Adrenal gland (tissue), 5 donors: Measurements from ENCODE around the gene FAM162A.

Source experiments
- POLR2A ChIP-seq, 2 donors: fragments of 450-650 bp; IDR thresholded peaks; one replicate each; pipeline ENCODE4 v1.6.1; 2017; ENCODE audit warnings: antibody characterized with exemption in 2 of 2, mild to moderate bottlenecking in 2 of 2, moderate library complexity in 1 of 2
- TF ChIP-seq, protein P1 (sequence below), 6 experiments: fragments of 450-650 bp in 4 of 6; fragments of 200-600 bp in 2 of 6; sonication (generic) in 1 of 6; IDR thresholded peaks; 1 replicate in 5 of 6; 2 replicates in 1 of 6; pipeline versions ENCODE4 v1.5.1 to v1.8.0; 2016 to 2021; ENCODE audit warnings: antibody characterized with exemption in 6 of 6, mild to moderate bottlenecking in 2 of 6, moderate library complexity in 1 of 6
- donor health status: DM: no; HTN: no; CAD: no.

DNA sequence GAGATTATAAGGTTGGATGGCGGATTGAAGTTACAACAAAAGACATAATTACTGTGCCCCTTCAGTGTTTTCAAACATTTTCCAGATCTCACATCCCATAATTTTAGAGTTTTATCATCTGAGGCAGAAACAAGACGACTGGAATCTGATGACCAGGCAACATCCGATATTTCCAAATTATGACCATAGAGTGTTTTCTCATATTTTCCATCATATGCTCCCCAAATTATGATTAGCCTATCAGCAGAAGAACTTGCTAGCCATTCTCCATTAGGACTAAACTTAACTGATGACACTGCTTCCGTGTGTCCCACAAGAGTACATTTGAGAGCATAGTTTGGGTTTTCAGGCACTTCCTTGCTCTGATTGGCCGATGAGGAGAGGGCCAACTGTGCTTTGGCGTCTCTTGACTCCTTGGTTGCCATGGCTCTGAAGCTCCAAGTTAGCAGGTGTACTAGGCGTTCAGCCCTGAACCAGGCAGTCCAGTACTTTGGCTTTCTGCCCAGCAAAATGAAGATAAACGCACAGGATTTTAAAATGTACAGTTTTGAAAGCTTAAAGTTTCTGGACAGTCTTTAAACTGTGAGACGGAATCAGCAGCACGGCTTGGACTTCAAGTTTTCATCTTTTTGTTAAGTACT lies 31.2 kb downstream of the FAM162A start:
- TF ChIP-seq, protein P1, sequence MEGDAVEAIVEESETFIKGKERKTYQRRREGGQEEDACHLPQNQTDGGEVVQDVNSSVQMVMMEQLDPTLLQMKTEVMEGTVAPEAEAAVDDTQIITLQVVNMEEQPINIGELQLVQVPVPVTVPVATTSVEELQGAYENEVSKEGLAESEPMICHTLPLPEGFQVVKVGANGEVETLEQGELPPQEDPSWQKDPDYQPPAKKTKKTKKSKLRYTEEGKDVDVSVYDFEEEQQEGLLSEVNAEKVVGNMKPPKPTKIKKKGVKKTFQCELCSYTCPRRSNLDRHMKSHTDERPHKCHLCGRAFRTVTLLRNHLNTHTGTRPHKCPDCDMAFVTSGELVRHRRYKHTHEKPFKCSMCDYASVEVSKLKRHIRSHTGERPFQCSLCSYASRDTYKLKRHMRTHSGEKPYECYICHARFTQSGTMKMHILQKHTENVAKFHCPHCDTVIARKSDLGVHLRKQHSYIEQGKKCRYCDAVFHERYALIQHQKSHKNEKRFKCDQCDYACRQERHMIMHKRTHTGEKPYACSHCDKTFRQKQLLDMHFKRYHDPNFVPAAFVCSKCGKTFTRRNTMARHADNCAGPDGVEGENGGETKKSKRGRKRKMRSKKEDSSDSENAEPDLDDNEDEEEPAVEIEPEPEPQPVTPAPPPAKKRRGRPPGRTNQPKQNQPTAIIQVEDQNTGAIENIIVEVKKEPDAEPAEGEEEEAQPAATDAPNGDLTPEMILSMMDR (IDR thresholded peaks at IDR 0.05) = no peak
- no peak for TF ChIP-seq POLR2A (IDR thresholded peaks at IDR 0.05)
